Measurements from ENCODE around the gene AZU1. TPM values are rescaled to one million over a fixed set of nuclear protein-coding genes. Genes with fewer than 3 reads are reported as not detected.

The AZU1 gene
- total and polyA plus RNA-seq, 11 donors, result 0.11 to 3.3 (median 0.20) TPM; not detected in 8

DNA sequence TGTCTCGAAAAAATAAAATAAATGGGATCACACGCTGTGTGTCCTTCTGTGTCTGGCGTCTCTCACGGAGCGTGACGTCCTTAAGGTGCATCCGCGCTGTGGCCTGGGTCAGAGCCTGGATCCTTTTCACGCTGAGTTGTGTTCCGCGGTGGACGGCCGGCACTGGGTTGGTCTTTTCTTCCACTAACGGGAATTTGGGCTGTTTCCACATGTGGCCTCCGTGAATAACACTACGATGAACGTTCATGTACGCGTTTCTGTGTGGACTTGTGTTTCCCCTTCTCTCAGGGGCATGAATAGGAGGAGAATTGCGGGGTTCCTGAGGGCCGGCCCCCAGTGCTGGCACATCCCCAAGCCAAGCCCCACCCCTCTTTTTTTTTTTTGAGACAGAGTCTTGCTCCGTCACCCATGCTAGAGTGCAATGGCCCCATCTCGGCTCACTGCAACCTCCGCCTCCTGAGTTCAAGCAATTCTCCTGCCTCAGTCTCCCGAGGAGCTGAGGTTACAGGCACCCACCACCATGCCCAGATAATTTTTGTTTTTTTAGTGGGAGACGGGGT lies 36.5 kb upstream of the AZU1 start:
- 72 to 81% (median 79%) methylated on average over 26 of the region's 26 CpGs for WGBS, 4 donors
- DNase-seq (no peak), ATAC-seq (no peak)
- intact Hi-C loops (cut with DNase I), result no loop called here
- H3K4me3 ChIP-seq, result no peak overlapping the region
- TF ChIP-seq, protein P1, sequence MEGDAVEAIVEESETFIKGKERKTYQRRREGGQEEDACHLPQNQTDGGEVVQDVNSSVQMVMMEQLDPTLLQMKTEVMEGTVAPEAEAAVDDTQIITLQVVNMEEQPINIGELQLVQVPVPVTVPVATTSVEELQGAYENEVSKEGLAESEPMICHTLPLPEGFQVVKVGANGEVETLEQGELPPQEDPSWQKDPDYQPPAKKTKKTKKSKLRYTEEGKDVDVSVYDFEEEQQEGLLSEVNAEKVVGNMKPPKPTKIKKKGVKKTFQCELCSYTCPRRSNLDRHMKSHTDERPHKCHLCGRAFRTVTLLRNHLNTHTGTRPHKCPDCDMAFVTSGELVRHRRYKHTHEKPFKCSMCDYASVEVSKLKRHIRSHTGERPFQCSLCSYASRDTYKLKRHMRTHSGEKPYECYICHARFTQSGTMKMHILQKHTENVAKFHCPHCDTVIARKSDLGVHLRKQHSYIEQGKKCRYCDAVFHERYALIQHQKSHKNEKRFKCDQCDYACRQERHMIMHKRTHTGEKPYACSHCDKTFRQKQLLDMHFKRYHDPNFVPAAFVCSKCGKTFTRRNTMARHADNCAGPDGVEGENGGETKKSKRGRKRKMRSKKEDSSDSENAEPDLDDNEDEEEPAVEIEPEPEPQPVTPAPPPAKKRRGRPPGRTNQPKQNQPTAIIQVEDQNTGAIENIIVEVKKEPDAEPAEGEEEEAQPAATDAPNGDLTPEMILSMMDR (IDR thresholded peaks at IDR 0.05), result no peak
- no peak for TF ChIP-seq POLR2A (IDR thresholded peaks at IDR 0.05)
- H3K27ac ChIP-seq, result peak overlapping the region in 11 of 12 donors; percentile 31 to 86 (median 78)
- no peaks in the 10 kb centered on the region for H3K9me3 ChIP-seq
- H3K27me3 ChIP-seq, result no peaks in the 10 kb centered on the region
- H3K36me3 ChIP-seq, result no peaks in the 10 kb centered on the region
- H3K4me1 ChIP-seq, result peaks cover 7 to 60% (median 36%) of the 10 kb centered on the region in 12 donors

DNA sequence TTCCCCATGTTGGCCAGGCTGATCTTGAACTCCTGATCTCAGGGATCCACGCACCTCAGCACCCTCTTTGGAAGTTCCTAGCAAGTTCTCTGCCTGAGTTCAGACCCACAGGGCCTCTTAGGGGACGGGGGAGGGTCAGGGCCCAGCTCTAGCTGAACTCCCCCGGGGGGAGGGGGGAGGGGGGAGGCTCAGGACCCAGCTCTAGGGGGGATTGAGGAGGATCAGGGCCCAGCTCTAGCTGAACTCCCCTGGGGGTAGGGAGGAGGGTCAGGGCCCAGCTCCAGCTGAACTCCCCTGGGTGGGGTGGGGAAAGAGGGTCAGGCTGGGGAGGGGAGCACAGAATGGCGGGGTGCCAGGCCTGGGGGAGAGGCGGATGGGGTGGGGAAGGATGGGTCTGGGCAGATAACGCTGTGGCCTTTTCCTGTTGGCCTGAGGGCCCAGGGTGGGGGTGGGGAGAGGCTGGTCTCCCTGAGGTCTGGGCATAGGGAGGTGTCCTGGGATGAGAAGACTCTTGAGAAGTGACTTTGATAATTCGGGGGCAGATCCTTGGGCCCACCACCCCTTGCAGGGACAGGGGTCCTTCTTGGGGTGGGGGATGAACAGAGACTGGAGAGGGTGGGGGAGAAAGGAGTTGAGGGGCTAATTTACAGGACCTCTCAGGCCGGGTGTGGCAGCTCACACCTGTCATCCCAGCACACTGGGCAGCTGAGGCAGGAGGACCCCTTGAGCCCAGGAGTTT lies 35.9 kb upstream of the AZU1 start:
- intact Hi-C loops (cut with DNase I), result no loop called here
- Histone ChIP-seq H3K4me3 (no peak overlapping the region), H3K27ac (peak overlapping the region in 11 of 12 donors; percentile 53 to 86 (median 76)), H3K9me3 (no peaks in the 10 kb centered on the region), H3K36me3 (no peaks in the 10 kb centered on the region), H3K27me3 (no peaks in the 10 kb centered on the region), H3K4me1 (peaks cover 7 to 64% (median 41%) of the 10 kb centered on the region in 12 donors)
- DNase-seq (peak in 2 of 5 donors; percentile 37 to 69), ATAC-seq (peak in 2 of 4 donors; percentile 21 to 22)
- 45 to 61% (median 54%) methylated on average over 8 of the region's 8 CpGs for WGBS, 4 donors
- TF ChIP-seq POLR2A (IDR thresholded peaks at IDR 0.05), result no peak
- TF ChIP-seq, protein P1 (IDR thresholded peaks at IDR 0.05), result no peak

DNA sequence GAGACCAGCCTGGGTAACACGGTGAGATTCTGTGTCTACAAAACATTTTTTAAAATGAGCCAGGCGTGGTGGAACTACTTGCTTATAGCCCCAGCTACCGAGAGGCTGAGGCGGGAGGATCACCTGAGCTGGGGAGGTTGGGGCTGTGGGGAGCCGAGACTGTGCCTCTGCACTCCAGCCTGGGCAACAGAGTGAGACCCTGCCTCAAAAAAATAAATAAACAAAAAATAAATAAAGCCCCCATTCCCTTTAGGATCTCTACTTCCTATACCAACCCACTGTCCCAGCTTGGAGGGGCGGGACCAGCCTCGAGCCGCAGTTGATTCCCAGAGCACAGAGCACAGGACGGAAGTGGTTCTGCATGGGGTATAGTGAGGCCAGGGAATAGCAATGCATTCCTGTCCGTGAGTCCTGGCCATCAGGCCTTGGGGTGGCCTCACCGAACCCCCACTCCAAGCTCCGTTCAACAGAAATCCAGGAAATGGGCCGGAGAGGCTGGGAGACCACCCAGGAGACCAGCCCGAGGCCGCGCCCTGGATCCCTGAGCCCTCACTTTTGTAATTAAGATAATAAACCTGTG lies 35.2 kb upstream of the AZU1 start:
- intact Hi-C loops (cut with DNase I), result no loop called here
- H3K36me3 ChIP-seq, result no peaks in the 10 kb centered on the region
- peak overlapping the region in 11 of 12 donors; percentile 42 to 86 (median 74) for H3K27ac ChIP-seq
- DNase-seq, result peak in 1 of 5 donors; percentile 29
- no peaks in the 10 kb centered on the region for H3K27me3 ChIP-seq
- ATAC-seq, result no peak
- peaks cover 7 to 63% (median 40%) of the 10 kb centered on the region in 12 donors for H3K4me1 ChIP-seq
- TF ChIP-seq, protein P1 (IDR thresholded peaks at IDR 0.05), result no peak
- TF ChIP-seq POLR2A (IDR thresholded peaks at IDR 0.05), result no peak
- H3K4me3 ChIP-seq, result no peak overlapping the region
- no peaks in the 10 kb centered on the region for H3K9me3 ChIP-seq
- WGBS, 4 donors, result 56 to 63% (median 62%) methylated on average over 12 to 16 of the region's 16 CpGs

DNA sequence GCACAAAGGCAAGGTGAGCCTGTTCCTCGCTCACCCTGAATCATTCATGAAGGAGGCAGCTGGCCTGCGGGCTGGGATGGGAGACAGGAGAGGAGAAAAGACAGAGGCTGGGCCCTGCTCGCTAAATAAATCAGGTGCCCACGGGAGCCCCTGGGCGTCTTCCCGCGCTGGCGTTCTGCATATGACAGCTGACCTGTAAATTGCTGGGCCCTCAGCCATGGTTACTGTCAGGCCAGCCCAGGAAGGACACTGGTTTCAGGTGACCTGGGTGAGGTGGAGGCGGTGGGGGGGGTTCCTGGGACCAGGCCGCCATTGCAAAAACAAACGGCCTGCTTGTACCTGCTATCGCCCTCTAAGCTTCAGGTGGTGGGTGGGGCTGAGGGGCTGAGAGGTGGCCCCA lies 33.8 kb upstream of the AZU1 start:
- Histone ChIP-seq H3K27me3 (no peaks in the 10 kb centered on the region), H3K4me3 (no peak overlapping the region), H3K36me3 (no peaks in the 10 kb centered on the region), H3K27ac (no peak overlapping the region), H3K9me3 (no peaks in the 10 kb centered on the region), H3K4me1 (peaks cover 2 to 53% (median 36%) of the 10 kb centered on the region in 12 donors)
- TF ChIP-seq, protein P1 (IDR thresholded peaks at IDR 0.05), result no peak
- no peak for TF ChIP-seq POLR2A (IDR thresholded peaks at IDR 0.05)
- DNase-seq, result no peak
- intact Hi-C loops (cut with DNase I), result no loop called here
- 89 to 96% (median 93%) methylated on average over 10 to 12 of the region's 12 CpGs for WGBS, 4 donors
- no peak for ATAC-seq

All from heart left ventricle (tissue), 16 donors.